Stimulated activated CD4-positive, alpha-beta T cell treated with anti-CD3 and anti-CD28 coated beads, Interleukin-4, amount 100 ng/mL, for 4 hours (primary cell): ENCODE data around the gene TMEM178B.
"Not testable (repeated sequence)": the region's sequence is repeated elsewhere in the genome, so short reads cannot be mapped to it uniquely, and the experiment has no call there.

Source experiments
- DNase-seq, 2 experiments: peaks; one replicate each; pipeline ENCODE4 v3.0.0-alpha.2; 2020

Gene TMEM178B

GRCh38 chr7:141360803-141361202 lies 286.9 kb downstream of the TMEM178B start:
- no peak for DNase-seq

- no peak for DNase-seq
These were observed 287.6 kb downstream of the TMEM178B start for GRCh38 chr7:141361479-141361878.

DNA sequence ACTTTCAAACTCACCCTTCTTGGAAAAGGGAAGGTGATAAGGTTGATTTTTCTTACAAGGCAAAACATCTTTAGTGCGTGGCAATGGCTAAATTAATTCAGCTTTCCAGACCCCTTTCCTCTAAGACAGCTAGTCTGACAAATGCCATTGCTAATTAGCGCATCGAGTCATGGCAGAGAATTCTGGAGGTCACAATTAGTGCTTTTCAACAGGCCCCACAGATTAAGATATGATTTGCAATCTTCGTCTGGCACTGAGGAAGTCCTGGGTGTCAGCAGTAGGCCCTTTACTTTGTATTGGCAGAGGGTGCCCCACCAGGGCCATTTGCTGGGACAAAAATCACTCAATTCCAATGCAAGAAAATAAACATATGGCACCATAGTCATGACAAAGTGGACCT lies 288.1 kb downstream of the TMEM178B start:
- no peak for DNase-seq

DNA sequence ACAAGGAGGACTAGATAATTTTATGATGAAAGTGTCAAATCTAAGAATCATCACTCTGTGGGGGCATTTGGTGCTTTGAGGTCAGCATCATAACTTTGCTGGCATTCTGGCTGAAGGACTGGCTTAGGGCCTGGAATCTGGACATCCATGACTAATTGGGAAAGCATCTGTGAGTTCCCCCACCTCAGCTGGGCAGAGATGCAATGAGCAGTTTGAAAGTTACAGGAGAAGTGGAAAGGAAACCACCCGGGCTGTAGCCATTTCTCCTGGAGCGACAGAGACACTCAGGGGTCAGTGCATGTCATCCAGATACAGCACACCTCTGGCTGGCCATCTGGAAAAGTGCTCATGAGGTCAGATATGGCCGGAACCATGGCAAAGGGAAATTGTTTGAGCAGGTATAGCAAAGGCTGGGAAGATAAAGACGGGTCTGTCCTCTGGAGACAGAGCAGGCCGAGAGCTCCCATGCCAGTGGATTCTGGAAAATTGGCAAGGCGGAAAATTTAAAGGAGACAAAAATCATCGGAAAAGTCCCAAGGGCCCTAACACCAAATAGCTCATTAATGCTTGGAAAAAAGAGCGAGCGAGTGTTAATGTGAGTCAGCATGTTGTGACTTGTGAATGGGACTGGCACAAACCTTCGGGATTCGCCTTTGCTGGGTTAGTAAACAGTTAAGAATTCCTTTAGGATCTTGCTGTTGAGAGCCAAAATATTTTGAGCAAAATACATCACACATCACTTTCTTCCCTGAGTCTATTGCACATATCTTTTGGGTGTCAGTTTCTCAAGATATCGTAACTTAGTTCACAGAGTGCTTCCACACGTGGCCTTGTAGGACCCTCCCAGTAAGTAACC lies 288.9 kb downstream of the TMEM178B start:
- DNase-seq: no peak

- DNase-seq: no peak
These were observed 289.9 kb downstream of the TMEM178B start for GRCh38 chr7:141363748-141364147.

- DNase-seq: no peak
These were observed 292.3 kb downstream of the TMEM178B start for GRCh38 chr7:141366091-141366621.

GRCh38 chr7:141369422-141369821 lies 295.6 kb downstream of the TMEM178B start:
- DNase-seq: no peak

DNA sequence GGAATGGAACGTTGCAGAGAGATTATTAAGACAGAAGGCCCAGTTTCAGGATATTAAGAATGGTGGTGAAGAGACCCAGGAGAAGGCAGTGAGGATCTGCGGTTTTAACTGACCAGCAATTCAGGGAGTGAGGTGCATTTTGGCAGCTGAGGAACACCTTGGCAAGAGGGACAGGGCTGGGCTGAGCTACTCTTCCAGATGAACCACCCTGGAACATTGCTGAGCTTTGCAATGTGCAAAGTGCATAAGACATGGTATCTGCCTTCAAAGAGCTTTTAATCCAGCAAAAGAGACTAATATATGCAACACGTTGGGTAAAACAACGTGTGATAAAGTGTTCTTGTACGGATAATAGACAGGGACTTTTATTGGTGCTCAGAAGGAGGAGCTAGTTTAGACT lies 296.3 kb downstream of the TMEM178B start:
- no peak for DNase-seq

DNA sequence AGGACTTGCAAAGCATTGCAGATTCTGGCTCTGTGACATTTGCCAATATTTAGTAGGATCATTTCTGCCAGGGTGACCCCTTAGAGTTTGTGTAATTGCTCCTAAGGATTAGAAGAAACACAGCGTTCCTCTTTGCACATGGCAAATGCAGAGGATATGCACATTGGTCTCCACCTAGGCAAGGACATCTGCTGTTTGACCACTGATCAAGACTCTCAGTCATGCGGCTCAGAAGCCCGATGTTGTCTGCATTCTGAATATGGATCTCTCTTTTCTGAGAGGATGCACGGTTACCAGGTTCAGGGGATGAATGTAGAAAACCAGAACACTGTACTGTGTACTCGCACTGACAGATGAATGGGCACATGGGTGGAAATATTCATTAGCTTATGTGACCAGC lies 296.8 kb downstream of the TMEM178B start:
- DNase-seq: no peak

GRCh38 chr7:141374425-141374824 lies 300.6 kb downstream of the TMEM178B start:
- no peak for DNase-seq

- DNase-seq: no peak
These were observed 301.6 kb downstream of the TMEM178B start for GRCh38 chr7:141375442-141375841.

- DNase-seq: no peak
These were observed 304.0 kb downstream of the TMEM178B start for GRCh38 chr7:141377906-141378305.

DNA sequence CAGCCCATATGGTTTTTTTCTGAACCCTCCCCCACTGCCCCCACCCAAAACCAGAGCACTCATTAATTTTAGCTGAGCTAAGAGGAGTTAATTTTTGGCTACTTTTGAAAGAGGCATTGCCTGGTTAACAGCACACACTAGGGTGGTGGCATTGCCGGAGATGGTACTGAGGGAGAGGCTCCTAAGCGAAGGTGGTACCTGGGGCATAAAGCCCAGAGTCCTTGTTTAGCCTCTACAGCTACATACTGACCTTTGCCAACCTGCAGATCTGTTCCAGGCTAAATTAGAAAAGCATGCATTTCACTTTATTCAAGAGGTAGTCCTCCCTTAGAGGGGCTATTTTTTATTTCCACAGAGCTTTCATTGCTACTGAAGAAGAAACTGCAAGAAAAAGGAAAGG lies 304.5 kb downstream of the TMEM178B start:
- DNase-seq: no peak

GRCh38 chr7:141381794-141382427 lies 308.0 kb downstream of the TMEM178B start:
- DNase-seq: no peak

GRCh38 chr7:141383356-141383755 lies 309.5 kb downstream of the TMEM178B start:
- not testable (repeated sequence) for DNase-seq

DNA sequence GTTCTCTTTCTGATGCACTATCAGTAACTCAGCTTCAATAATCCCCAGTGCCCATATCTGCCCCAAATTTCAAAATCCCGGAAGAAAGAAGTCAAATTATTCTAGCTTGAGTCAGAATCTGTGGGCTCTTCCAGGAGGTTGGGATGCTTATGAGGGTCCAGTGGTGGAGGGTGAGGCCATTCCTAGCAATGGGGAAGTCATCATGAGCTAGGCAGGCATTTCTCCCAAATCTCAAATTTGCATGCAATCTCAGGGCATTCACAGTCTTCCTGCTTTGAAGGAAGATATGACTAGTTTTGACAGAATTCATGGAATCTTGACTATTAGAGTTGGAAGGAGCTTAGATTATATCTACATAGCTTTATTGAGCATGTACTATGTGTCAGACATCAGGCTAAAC lies 313.0 kb downstream of the TMEM178B start:
- no peak for DNase-seq

GRCh38 chr7:141387521-141388217 lies 313.8 kb downstream of the TMEM178B start:
- no peak for DNase-seq

DNA sequence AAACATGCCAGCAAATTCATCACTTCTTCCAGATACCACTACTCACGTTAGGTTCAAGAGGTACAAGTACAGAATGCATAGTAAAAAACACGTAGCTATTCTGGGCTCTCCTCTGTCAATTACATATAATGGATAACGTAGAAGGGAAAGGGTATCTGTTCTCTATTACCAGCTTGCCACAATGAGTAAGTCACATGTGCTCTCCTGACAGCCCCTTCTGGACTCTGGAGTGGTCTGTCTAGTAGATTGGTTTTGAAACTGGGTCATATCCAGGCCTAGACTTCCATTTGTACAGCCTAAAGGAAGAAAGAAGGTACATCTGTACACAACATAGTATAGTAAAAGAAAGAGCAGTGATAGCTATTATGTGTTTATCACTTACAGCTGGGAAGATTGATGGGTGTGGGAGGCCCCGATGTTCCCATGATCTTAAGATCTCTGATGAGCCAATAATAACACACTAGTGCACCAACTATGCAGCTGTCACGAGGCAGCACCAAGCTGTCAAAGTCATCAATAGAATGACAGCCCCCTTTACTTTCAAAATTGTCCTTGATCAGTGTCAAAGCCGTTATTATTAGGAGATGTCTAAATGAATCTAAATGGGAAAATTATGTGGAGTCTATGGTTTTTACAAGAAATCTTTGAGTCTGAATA lies 315.4 kb downstream of the TMEM178B start:
- DNase-seq: no peak

GRCh38 chr7:141390339-141390738 lies 316.5 kb downstream of the TMEM178B start:
- DNase-seq: no peak

DNA sequence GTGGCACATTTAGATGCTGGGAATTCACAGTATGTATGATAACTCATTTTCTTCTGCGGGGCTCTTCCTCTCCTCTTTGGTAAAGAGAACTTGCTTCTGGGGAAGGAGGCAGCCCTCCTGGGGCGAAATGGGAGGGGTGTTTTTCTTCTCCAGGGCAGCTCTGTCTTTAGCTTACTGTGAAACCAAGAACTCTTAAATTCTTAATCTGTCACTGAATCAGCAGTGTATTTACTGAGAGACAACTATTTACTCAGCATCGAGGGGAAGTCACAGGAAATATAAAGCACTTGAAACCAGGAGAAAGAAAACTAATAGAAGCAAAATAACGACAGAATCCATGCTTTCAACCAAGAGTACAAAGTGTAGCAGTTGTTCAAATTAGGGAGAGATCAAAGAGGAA lies 319.2 kb downstream of the TMEM178B start:
- no peak for DNase-seq

DNA sequence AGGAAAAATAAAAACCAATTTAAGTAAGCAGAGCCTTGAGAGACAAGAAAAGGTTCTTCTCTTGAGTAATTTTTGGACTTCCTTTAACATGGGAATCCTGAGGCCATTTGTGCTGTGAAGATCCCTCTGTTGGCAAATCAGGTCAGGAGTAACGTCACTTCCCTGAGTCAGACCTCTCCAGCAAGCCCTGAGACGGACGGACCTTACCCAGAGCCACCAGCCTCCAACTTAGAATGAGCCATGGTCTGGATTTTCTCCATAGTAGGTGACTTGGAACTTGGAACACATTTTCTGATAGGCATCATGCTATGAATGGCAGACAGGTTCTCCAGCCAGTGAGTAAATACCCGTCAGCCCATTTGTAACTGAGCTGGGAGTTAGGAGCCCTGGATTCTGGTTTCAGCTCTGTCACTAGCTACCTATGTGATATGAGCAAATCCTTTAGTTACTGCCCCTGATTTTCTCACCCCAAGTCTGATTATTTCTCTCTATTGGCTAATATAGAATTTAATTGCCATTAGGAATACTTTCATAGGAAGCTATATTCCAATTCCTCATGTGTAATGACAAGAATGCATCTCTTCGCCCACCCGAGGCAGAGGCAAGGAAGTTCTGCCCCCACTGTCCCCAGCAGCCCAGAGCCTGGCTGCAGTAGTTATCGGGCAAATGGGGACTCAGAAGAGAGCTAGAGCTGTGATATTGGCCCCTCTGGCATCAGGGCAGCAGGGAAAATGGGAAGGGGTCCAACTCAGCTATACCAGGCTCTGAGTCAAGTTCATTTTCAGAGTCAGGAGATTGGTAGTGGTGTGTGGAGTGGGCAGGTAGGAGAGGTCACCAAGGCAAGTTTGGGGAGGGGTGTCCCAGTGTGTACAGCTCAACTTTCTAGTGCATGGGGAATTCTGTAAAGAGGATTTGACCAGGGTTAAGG lies 323.6 kb downstream of the TMEM178B start:
- no peak for DNase-seq

GRCh38 chr7:141400356-141400755 lies 326.5 kb downstream of the TMEM178B start:
- DNase-seq: no peak
